HG02678 (cell line): ENCODE measurements around the gene GLCE.
A peak's percentile ranks its signal among the peaks of the same experiment; 100 is the strongest.

Experiments used
- ATAC-seq: cut with Tn5 transposase; IDR thresholded peaks from one replicate; pipeline ENCODE4 v1.9.1; 2021; ENCODE audit warnings: mild to moderate bottlenecking, moderate library complexity; ENCODE audit not compliant: unreplicated experiment

GLCE gene

GRCh38 chr15:69160141-69160993 is at the start of gene GLCE:
Gene GLCE (plus strand): TSS chr15:69160635. CDS start chr15:69255807, 95,172 bp downstream.
- peak; percentile 95 for ATAC-seq

- no peak for ATAC-seq
Observed at GRCh38 chr15:69114331-69114928, 46.0 kb upstream of the GLCE start.

DNA sequence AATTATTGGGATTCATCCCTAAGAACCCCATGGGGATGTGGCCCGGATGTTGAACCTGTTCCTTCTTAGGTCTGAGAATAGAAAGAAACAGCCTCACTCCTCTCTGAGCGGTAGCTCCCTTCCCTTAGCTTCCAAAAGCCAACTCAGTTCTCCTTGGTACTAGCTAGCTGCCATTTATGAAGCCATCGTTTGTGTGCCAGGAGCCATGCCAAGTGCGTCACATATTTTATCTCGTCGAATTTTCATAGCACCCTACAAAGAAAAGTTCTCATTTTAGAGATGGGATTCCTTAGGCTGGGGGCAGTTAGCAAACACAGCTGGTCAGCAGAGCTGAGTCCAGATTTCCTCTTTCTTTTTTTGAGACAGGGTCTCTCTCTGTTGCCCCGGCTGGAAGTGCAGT is 45.4 kb upstream of the GLCE start:
- ATAC-seq, result no peak

DNA sequence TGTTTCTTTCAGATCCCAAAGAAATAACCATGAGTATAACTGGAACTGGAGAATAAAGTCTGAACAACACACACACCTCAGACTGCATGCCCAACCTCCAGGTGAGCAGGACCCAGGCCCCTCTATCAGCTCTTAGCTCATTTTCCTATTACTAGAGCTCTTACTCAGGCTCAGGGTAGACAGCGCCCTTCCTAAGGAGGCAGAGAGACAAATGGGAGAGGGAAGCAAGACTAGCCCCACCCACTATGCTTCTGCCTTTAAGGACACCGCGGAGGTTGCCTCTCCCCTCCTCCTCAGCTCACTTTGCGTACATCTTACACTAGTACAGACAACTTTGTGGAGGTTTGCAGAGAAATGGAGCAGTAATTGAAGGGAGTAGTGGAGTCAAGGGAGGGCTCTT is 44.0 kb upstream of the GLCE start:
- no peak for ATAC-seq

GRCh38 chr15:69117431-69117871 is 43.0 kb upstream of the GLCE start:
- ATAC-seq, result no peak

- no peak for ATAC-seq
Observed at GRCh38 chr15:69118089-69118488, 42.3 kb upstream of the GLCE start.

DNA sequence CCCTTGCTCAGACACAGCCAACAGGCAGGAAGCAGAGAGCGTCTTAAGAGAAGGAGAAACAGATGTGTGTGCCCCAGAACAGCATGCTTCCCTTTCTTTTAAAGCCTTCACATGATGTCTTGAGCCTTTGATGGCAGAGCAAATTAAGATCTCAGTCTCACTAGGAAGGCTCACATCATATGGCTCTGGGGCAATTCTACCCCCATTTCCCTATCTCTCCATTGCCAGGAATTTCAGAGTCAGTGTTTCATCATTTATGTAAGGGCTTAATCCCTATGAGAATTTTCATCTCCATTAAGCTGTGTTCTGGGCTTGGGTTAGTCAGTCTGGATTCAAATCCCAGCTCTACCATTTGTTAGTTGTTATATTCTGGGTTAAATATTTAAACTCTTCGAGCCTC is 41.4 kb upstream of the GLCE start:
- ATAC-seq, result no peak

DNA sequence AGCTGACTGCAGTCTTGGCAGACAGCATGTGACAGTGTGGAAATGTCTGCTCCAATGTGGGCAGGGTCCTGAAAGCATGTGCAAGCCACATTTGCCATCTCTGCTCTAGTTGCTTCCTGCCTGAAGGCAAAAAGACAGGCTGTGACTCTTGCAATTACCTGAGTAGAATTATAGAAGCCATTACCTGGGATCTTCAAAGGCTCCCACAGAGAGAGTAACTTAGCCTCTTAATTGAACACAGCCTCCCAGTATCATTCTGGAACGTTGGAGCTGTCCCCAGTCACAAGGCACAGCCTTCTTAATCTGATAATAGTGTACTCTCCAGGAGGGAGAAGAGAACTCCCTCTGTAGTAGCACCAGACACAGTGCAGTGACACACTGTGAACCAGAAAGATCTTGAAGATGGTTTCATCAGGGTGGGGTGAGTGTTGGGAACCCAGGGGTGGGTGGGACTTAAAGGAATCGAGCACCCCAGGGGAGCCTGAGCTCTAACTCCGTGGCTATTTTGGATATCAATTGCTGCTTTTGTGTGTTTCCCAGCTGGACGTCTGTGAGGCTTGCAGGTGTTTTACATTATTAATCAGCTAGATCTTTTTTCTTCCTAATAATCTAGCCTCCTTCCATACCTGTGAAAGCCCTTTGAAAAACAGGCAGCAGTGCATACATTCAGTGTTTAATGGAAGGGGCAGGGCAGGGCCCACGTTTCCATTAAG is 40.6 kb upstream of the GLCE start:
- ATAC-seq, result no peak

DNA sequence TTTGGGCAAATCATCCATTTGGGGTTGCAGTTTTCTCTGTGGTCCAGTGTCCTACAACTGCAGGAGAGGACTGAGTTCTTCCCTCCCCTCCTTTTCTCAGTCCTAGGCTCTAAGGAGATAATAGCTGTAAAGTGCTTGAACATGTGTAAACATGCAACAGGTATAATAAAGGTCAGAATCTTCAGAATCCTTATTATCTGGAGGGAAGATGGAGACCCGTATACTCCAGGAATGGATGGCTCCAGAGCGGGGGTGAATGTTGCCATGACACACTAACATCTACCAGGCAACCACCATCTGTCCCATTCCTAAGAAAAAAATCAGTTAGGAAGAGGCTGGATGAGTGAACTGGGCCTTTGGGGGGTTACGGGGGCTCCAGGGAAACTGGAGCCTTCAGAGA is 39.7 kb upstream of the GLCE start:
- ATAC-seq, result no peak

- ATAC-seq, result no peak
Observed at GRCh38 chr15:69121198-69121828, 39.1 kb upstream of the GLCE start.

DNA sequence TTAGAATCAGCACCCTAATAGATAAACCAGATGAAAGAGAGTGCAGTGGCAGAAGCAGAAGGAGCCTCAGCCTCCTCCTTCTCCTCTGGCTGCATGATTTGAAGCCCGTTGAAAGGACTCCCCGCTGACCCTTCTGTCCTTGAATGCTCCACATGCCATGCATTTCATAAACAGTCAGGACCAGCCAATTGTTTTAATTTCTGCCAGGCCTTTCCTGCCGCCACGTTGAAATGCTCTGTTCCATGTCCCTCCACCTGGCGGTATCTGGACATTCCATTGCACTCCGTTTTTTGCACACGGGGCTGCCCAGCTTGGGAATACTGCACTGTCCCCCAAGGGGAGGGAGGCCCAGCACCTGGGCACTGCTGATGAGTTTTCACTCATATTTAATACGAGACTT is 35.2 kb upstream of the GLCE start:
- no peak for ATAC-seq

GRCh38 chr15:69126054-69126469 is 34.4 kb upstream of the GLCE start:
- ATAC-seq, result no peak

GRCh38 chr15:69127306-69127705 is 33.1 kb upstream of the GLCE start:
- ATAC-seq, result no peak

GRCh38 chr15:69128667-69129311 is 31.6 kb upstream of the GLCE start:
- no peak for ATAC-seq

DNA sequence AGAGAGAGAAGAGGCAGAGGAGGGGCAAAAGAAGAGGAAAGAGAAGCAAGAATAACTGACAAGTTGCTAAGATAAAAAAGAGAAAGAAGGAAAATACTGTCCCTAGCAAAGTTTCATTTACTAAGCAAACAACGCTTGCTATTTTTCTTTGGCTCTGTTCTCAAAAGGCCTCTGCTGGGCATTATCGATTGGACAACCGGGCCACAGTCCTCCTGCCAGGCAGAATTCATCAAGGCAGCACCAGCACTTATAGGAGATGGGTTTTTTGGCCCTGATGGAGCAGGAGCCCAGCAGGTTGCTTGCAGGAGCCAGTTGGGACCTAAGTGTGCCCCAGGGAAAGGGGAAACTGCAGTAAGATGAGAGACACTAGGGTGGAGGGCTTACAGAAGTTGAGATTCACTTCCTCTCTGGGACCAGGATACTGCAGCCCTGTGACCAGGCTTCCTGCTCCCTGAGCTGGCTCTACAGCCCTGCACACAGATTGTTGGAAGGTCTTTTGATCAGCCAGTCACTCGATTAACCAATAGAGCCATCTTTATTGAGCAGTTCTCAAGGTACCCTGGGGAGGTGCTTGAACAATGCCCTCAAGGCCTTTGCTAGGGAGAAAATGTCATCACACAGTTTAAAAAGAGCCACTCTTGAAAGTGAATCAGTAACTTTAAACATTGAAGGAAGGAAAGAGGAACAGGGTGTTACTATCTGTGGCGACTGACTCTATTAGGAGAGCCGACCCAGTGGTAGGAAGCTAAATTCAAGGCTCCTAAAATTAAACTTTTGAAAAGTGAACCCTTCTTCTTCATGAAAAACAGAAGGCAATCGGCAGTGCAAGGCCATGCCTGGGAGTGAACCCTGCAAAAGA is 28.8 kb upstream of the GLCE start:
- ATAC-seq, result no peak

DNA sequence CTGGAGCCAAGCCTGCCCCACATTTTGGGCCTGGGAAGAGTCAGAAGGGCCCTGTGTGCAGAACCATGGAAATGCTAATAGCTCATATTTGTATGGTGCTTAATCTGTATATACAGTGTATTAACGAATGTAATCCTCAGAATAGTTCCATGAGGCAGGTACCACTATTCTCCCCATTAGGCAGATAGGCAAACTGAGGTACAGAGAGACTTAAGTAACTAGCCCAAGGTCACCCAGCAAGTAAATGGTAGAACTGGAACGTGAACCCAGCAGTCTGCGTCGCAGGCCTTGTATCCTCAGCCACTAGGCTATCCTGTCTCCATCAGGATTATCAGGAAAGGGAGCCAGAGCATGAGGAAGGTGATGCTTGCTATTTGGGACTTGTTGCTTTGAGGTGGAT is 28.0 kb upstream of the GLCE start:
- no peak for ATAC-seq

DNA sequence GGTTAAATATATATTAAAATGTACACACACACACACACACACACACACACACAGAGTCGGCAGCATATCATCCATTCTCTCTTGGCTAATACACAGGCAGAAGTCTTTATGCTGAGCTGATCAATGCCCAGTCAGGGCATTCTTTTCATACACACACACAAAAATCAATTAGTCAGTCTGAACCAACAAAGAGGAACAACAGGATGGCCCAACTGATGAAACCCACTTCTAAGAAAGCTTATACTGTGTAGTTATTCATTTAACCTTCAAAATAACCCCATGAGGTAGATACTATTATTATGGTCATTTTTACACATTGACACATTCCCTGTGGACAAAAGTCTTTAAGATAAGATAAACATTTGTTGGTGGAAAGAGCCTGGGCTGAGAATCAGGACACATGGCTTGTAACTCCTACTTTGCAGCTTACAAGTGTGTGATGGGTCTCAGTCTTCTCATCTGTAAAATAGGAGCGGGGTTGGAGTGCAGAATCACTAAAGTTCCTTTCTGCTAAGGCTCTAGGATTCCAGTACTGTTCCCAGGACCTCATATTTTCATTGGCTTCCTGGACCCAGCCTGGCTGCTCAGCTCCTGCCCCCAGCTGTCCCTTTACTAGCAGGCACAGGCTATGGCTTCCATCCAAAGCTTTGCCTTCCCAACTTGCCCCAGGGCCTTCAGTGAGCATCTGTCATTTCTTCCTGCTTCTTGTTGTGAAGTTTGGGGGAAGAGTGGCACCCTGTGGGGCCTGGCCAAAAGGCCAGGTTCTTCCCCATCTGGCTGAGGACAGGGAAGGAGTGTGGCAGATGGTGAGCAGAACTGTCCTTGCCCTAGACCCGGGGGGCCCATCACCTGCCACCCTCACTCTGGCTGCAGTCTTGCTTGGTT is 27.2 kb upstream of the GLCE start:
- ATAC-seq, result no peak

GRCh38 chr15:69133862-69134519 is 26.4 kb upstream of the GLCE start:
- no peak for ATAC-seq
